HG03442 (cell line): ENCODE data around the gene GPX1.

Experiments used
- ATAC-seq: cut with Tn5 transposase; IDR thresholded peaks from one replicate; pipeline ENCODE4 v1.9.1; 2021; ENCODE audit warnings: mild to moderate bottlenecking, moderate library complexity; ENCODE audit not compliant: unreplicated experiment

Gene GPX1

GRCh38 chr3:49313896-49314688 is 44.1 kb downstream of the GPX1 start:
- no peak for ATAC-seq

- ATAC-seq = no peak
These were observed 46.9 kb downstream of the GPX1 start for GRCh38 chr3:49311283-49311682.

- no peak for ATAC-seq
These were observed 47.5 kb downstream of the GPX1 start for GRCh38 chr3:49310677-49311076.
